GM21717 (cell line): ENCODE measurements around the gene SLC17A8.
"Not testable (repeated sequence)": the region's sequence is repeated elsewhere in the genome, so short reads cannot be mapped to it uniquely, and the experiment has no call there.

Experiments
- ATAC-seq: cut with Tn5 transposase; IDR thresholded peaks from one replicate; pipeline ENCODE4 v1.9.1; 2021; ENCODE audit warnings: mild to moderate bottlenecking, moderate library complexity; ENCODE audit not compliant: unreplicated experiment

The SLC17A8 gene

GRCh38 chr12:100422646-100423045, 65.8 kb downstream of the SLC17A8 start:
- ATAC-seq, result no peak

GRCh38 chr12:100426145-100426544, 69.3 kb downstream of the SLC17A8 start:
- ATAC-seq, result no peak

DNA sequence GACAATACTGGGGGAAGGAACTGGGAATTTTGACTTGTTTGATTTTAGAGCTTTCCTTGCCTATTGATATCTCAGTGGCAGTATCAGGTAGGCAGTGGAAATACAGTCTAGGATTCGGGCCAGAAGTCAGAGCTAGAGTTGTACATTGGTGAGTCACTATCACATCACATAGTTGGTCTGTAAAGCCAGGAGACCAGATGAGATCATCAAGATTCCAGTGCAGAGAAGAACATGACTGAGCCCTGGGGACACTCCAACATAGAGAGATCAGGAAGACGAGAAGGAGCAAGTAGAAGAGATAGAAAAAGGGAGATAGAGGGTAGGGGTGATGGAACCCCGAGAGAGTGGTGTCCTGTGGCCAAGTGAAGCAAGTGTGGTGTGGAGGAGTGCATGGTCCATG, 70.2 kb downstream of the SLC17A8 start:
- ATAC-seq, result no peak

DNA sequence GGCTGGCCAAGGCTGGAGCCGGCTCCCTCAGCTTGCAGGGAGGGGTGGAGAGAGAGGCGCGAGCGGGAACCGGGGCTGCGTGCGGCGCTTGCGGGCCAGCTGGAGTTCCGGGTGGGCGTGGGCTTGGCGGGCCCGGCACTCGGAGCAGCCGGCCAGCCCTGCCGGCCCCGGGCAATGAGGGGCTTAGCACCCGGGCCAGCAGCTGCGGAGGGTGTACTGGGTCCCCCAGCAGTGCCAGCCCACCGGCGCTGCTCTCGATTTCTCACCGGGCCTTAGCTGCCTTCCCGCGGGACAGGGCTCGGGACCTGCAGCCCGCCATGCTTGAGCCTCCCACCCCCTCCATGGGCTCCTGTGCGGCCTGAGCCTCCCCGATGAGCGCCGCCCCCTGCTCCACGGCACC, 73.4 kb downstream of the SLC17A8 start:
- ATAC-seq, result not testable (repeated sequence)

GRCh38 chr12:100433701-100434100, 76.8 kb downstream of the SLC17A8 start:
- ATAC-seq, result no peak

GRCh38 chr12:100434177-100434576, 77.3 kb downstream of the SLC17A8 start:
- ATAC-seq, result no peak

DNA sequence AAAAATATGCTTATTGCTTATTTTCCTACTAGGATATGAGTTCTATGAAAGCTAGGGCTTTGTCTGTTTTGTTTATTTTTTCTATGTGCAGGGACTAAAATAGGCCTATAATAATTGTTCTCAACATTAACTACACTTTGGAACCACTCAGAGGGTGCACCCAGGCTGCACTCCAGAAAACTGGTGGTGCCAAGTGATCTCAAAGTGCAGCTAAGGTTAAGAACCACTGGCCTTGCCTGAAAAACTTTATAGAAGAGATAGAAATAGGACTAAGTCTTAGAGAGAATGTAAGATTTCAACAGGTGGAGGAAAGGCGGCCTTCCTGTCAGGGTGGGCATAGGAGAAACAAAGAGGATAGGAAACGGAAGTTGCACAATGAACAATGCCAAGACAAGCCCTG, 79.1 kb downstream of the SLC17A8 start:
- no peak for ATAC-seq

DNA sequence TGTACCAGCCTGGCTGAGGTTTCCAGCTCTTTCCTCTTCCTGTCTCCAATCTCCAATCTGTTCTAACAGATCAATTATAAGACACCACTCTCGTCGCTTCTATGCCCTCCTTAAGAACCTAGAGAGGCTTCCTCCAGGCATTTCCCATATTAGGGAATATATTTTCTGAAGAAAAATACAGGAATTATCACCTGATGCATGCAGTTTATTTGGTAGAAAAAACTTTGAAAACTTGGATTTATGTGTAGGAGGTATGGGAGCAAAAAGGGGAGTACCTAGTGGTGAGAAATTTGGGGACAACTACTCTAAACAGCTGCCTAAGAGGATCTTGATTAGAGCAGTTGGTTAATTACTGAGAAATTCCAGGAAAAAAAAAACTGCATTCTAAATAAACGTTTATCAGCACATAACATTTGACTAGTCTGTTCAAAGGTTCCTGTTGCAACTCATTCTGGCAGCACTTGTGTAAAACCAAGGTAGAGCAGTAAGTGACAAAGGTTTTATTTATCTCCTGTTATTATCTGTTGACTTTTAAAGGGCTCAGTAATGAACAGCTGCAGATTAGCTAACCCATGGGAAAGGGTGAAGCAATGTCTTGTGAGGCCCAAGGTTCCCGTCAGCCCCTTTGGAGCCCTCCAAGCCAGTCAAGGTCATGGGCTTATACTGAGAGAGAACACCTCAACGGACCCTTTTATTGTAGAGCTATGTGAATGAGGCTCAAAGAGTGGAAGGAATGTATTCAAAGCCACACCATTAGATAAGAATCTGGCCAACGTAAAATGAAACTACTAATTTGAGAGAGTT, 80.4 kb downstream of the SLC17A8 start:
- ATAC-seq, result no peak

- ATAC-seq, result no peak
Observed at GRCh38 chr12:100439797-100440196, 82.9 kb downstream of the SLC17A8 start.

DNA sequence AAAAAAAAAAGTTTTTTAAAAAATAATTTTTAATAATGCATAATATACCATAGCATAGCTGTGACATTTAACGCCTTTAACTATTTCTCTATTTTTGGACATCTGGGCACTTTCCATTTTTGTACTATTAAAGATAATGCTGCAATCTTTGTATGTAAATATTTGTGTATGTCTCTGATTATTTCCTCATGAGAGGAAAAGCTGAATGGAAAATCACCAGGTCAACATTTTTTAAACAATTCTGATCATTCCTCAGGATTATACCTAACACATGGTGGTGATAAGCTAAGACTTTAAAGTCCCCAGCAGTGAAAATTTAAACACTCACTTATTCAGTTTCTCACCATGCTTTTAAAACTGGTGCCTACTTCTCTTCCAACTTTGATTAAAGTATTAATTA, 85.5 kb downstream of the SLC17A8 start:
- no peak for ATAC-seq

DNA sequence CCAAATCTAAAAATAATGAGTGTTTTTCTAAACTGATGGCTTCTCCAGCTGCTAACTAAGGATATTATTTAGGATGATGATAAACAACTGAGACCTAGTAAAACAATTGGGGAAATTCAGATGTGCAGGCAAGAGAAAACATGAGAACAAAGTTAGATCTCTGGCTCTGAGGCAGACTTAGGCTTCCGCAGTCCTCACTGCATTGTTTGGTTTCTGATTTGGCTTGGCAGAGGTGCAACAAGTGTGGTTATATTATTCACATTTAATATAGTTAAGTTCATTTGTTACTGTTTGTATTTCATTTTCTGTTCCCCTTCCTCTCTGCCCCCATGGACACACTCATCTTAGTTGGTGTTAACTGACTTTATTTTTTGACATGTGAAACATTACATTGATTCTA, 86.6 kb downstream of the SLC17A8 start:
- ATAC-seq, result no peak

GRCh38 chr12:100445081-100445481, 88.2 kb downstream of the SLC17A8 start:
- no peak for ATAC-seq

GRCh38 chr12:100447381-100447780, 90.5 kb downstream of the SLC17A8 start:
- no peak for ATAC-seq

- ATAC-seq, result no peak
Observed at GRCh38 chr12:100448656-100449055, 91.8 kb downstream of the SLC17A8 start.

DNA sequence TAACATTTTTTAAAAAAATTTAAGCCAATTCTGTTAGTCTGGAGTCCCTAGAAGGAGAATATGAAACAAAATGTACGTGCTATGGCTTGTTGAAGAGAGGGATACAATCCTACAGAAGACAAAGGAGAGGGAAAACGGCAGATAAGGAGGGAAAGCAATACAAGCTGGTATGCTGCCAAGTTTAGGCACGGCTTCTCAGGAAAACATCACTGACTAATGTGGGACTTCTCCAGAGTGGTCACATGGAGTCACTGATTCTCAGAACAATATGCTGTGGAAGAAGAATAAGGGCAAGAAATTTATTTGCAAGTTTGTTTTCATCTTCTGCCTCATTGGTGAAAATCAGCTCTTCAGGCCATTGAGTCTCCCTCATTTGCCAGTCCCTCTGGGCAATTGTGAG, 93.9 kb downstream of the SLC17A8 start:
- no peak for ATAC-seq

DNA sequence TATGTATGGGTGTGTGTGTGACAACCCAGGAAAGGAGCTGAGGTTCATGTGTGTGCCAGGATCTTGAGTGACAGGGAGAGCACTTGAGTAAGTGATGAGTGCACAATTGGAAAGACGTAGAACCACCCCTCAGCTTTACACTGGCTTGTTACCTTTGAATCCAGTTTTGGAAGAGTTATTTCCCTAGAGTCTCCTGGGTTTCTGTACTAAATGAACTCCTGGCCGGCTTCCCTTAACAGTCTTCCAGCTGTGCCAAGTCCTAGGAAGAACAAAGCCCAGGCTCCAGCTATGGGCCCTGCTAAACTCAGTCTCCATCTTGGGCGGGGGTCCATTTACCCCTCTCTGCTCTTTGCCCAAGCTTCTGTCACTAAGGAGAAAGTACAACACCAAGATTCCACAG, 97.1 kb downstream of the SLC17A8 start:
- ATAC-seq, result no peak

GRCh38 chr12:100455896-100456295, 99.0 kb downstream of the SLC17A8 start:
- ATAC-seq, result no peak

GRCh38 chr12:100458191-100458590, 101.3 kb downstream of the SLC17A8 start:
- no peak for ATAC-seq

GRCh38 chr12:100460702-100461101, 103.8 kb downstream of the SLC17A8 start:
- no peak for ATAC-seq

GRCh38 chr12:100461330-100461973, 104.6 kb downstream of the SLC17A8 start:
- ATAC-seq, result no peak

- ATAC-seq, result no peak
Observed at GRCh38 chr12:100463661-100464060, 106.8 kb downstream of the SLC17A8 start.

- no peak for ATAC-seq
Observed at GRCh38 chr12:100464529-100464928, 107.7 kb downstream of the SLC17A8 start.

DNA sequence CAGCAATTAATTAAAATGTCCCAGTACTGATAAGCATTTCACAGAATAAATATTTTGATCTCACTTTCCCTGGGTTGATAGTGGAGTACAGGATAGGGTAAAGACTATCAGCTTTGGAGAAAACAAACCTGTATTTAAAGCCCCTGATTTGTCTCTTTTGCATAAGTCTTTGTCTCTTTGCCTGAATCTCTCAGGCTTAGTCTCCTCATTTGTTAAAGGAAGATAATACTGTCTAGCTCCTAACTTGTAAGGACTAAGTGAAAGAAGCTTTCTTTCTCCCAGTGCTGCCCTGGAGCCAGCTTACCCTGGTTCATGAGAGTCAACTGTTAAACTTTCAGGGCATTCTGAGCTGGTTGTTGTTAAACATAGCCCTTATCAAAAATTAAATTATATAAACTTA, 111.3 kb downstream of the SLC17A8 start:
- ATAC-seq, result no peak
